GM12878 (cell line): Measurements from ENCODE around the gene SSX1.
"Not testable (repeated sequence)": the region's sequence is repeated elsewhere in the genome, so short reads cannot be mapped to it uniquely, and the experiment has no call there.

Experiments
- CTCF ChIP-seq, 3 experiments: IDR thresholded peaks in 2 of 3; conservative IDR thresholded peaks in 1 of 3; 2 replicates each; pipeline ENCODE4 v1.5.1; 2011; ENCODE audit warnings: low read depth in 3 of 3, low read length in 3 of 3, mild to moderate bottlenecking in 3 of 3, control low read depth in 2 of 3, moderate library complexity in 2 of 3, inconsistent platforms in 1 of 3, mixed read lengths in 1 of 3; ENCODE audit not compliant: control insufficient read depth in 2 of 3, insufficient read depth in 1 of 3; ENCODE audit errors: extremely low read depth in 1 of 3
- EZH2 ChIP-seq: IDR thresholded peaks from 2 replicates; pipeline ENCODE4 v1.6.1; 2012; ENCODE audit warnings: low read depth, mild to moderate bottlenecking, control low read depth, inconsistent platforms, low read length, borderline replicate concordance; ENCODE audit not compliant: control insufficient read depth
- HDAC6 ChIP-seq: fragments of 200-600 bp; sonication (generic); IDR thresholded peaks from one replicate; pipeline ENCODE4 v1.8.0; 2017; ENCODE audit warnings: antibody characterized with exemption; ENCODE audit not compliant: unreplicated experiment
- JUND ChIP-seq: IDR thresholded peaks from 2 replicates; pipeline ENCODE4 v1.6.1; 2012; ENCODE audit warnings: low read depth, mild to moderate bottlenecking, low read length, improper control_type of control experiment, moderate library complexity
- MLLT1 ChIP-seq: fragments of 450-650 bp; IDR thresholded peaks from 2 replicates; pipeline ENCODE4 v1.6.1; 2016; ENCODE audit warnings: mild to moderate bottlenecking
- MYC ChIP-seq: IDR thresholded peaks from 2 replicates; pipeline ENCODE4 v1.6.1; 2011; ENCODE audit warnings: mild to moderate bottlenecking, low read length, moderate library complexity, inconsistent platforms; ENCODE audit not compliant: insufficient read depth, insufficient replicate concordance, insufficient read length, severe bottlenecking
- NBN ChIP-seq: fragments of 450-650 bp; IDR thresholded peaks from 2 replicates; pipeline ENCODE4 v1.6.1; 2016
- NR2F1 ChIP-seq: fragments of 450-650 bp; conservative IDR thresholded peaks from 2 replicates; pipeline ENCODE4 v1.6.1; 2017; ENCODE audit warnings: mild to moderate bottlenecking
- PAX5 ChIP-seq: IDR thresholded peaks from 2 replicates; pipeline ENCODE4 v1.6.1; 2011; ENCODE audit warnings: low read depth, low read length, borderline replicate concordance
- POLR2A ChIP-seq: IDR thresholded peaks from 2 replicates; pipeline ENCODE4 v1.6.1; 2011; ENCODE audit warnings: low read depth, mild to moderate bottlenecking, low read length
- RAD21 ChIP-seq: IDR thresholded peaks from 2 replicates; pipeline ENCODE4 v1.6.1; 2011; ENCODE audit warnings: mild to moderate bottlenecking, low read depth, low read length, moderate library complexity; ENCODE audit not compliant: insufficient read depth

GRCh38 chrX:48274365-48274764, 19.2 kb downstream of the SSX1 start:
- TF ChIP-seq NR2F1; CTCF (IDR thresholded peaks at IDR 0.05 in 2 of 3, conservative IDR thresholded peaks at IDR 0.05 in 1 of 3; ENCODE audit: control insufficient read depth in 2 of 3, extremely low read depth in 1 of 3, insufficient read depth in 1 of 3, low read depth in 3 of 3, low read length in 3 of 3); PAX5; HDAC6; MLLT1; RAD21; NBN; MYC; POLR2A; EZH2; JUND: not testable (repeated sequence)
